GM18505 (cell line): Measurements from ENCODE around the gene ANGPTL2.
A peak's percentile ranks its signal among the peaks of the same experiment; 100 is the strongest.
"Not testable (repeated sequence)": the region's sequence is repeated elsewhere in the genome, so short reads cannot be mapped to it uniquely, and the experiment has no call there.

Experiments used
- ATAC-seq: cut with Tn5 transposase; IDR thresholded peaks from one replicate; pipeline ENCODE4 v1.9.1; 2021; ENCODE audit not compliant: unreplicated experiment
- POLR2A ChIP-seq: IDR thresholded peaks from 4 replicates; pipeline ENCODE4 v1.6.1; 2011; ENCODE audit warnings: borderline replicate concordance; ENCODE audit not compliant: insufficient read depth, insufficient read length; ENCODE audit errors: extremely low read depth

ANGPTL2 gene

GRCh38 chr9:127122176-127123063, at the start of gene ANGPTL2:
Gene ANGPTL2 (minus strand): TSS chr9:127122635. CDS start chr9:127108731, 13,904 bp downstream.
- ATAC-seq: peak; percentile 44

GRCh38 chr9:127171348-127171747, 48.9 kb upstream of the ANGPTL2 start:
- not testable (repeated sequence) for ATAC-seq

More at GRCh38 chr9:127122176-127123063, at the start of gene ANGPTL2:
- no peak for TF ChIP-seq POLR2A

GRCh38 chr9:127170652-127171051, 48.2 kb upstream of the ANGPTL2 start:
- no peak for ATAC-seq
- TF ChIP-seq POLR2A: no peak

- TF ChIP-seq POLR2A: no peak
- ATAC-seq: no peak
Measured at GRCh38 chr9:127170103-127170502, 47.7 kb upstream of the ANGPTL2 start.

- no peak for ATAC-seq
- TF ChIP-seq POLR2A: no peak
Measured at GRCh38 chr9:127169575-127169883, 47.1 kb upstream of the ANGPTL2 start.

- no peak for TF ChIP-seq POLR2A
- no peak for ATAC-seq
Measured at GRCh38 chr9:127168756-127169574, 46.5 kb upstream of the ANGPTL2 start.

- ATAC-seq: no peak
- no peak for TF ChIP-seq POLR2A
Measured at GRCh38 chr9:127167560-127168326, 45.3 kb upstream of the ANGPTL2 start.

GRCh38 chr9:127166651-127167524, 44.5 kb upstream of the ANGPTL2 start:
- no peak for TF ChIP-seq POLR2A

GRCh38 chr9:127166111-127166510, 43.7 kb upstream of the ANGPTL2 start:
- ATAC-seq: no peak
- no peak for TF ChIP-seq POLR2A

More at GRCh38 chr9:127166651-127167524, 44.5 kb upstream of the ANGPTL2 start:
- peak; percentile 54 for ATAC-seq

GRCh38 chr9:127165116-127165515, 42.7 kb upstream of the ANGPTL2 start:
- no peak for TF ChIP-seq POLR2A
- ATAC-seq: no peak

GRCh38 chr9:127163409-127163808, 41.0 kb upstream of the ANGPTL2 start:
- no peak for TF ChIP-seq POLR2A
- ATAC-seq: no peak

- ATAC-seq: no peak
- TF ChIP-seq POLR2A: no peak
Measured at GRCh38 chr9:127162864-127163365, 40.5 kb upstream of the ANGPTL2 start.
